Duodenal mucosa (tissue), 2 donors: Measurements from ENCODE around the gene ZBTB8A.

Experiments used
- H3K27ac ChIP-seq: one replicate; pipeline ENCODE4 v1.7.0; 2013; ENCODE audit warnings: low read depth, low read length
- H3K27me3 ChIP-seq, 2 donors: one replicate each; pipeline ENCODE4 v1.7.0; 2013; ENCODE audit warnings: low read length in 2 of 2, control low read depth in 1 of 2; ENCODE audit not compliant: insufficient read depth in 2 of 2, control insufficient read depth in 1 of 2
- H3K36me3 ChIP-seq, 2 donors: one replicate each; pipeline ENCODE4 v1.7.0; 2013; ENCODE audit warnings: low read length in 2 of 2, control low read depth in 1 of 2; ENCODE audit not compliant: insufficient read depth in 2 of 2, control insufficient read depth in 1 of 2
- H3K4me1 ChIP-seq, 2 donors: one replicate each; pipeline ENCODE4 v1.7.0; 2013; ENCODE audit warnings: low read length in 2 of 2, control low read depth in 1 of 2; ENCODE audit not compliant: insufficient read depth in 2 of 2, control insufficient read depth in 1 of 2
- H3K4me3 ChIP-seq, 2 donors: one replicate each; pipeline ENCODE4 v1.7.0; 2013; ENCODE audit warnings: low read length in 2 of 2, low read depth in 1 of 2
- H3K9ac ChIP-seq, 2 donors: one replicate each; pipeline ENCODE4 v1.7.0; 2013; ENCODE audit warnings: low read length in 2 of 2, low read depth in 1 of 2
- H3K9me3 ChIP-seq, 2 donors: one replicate each; pipeline ENCODE4 v1.7.0; 2013; ENCODE audit warnings: low read length in 2 of 2, control low read depth in 1 of 2; ENCODE audit not compliant: control insufficient read depth in 1 of 2

The ZBTB8A gene

GRCh38 chr1:32538887-32539583 is at the start of gene ZBTB8A:
Gene ZBTB8A (plus strand): TSS chr1:32539427. CDS start chr1:32592932, 53,505 bp downstream.
- Histone ChIP-seq H3K27ac (peak within 1 kb of the TSS; percentile 54), H3K4me1 (peaks cover 9 to 16% of the 10 kb centered on the region in 2 donors), H3K27me3 (no peaks in the 10 kb centered on the region), H3K36me3 (no peaks in the 10 kb centered on the region), H3K9me3 (no peaks in the 10 kb centered on the region), H3K4me3 (peak within 1 kb of the TSS; percentile 78 to 87), H3K9ac (peak within 1 kb of the TSS; percentile 64 to 68)

DNA sequence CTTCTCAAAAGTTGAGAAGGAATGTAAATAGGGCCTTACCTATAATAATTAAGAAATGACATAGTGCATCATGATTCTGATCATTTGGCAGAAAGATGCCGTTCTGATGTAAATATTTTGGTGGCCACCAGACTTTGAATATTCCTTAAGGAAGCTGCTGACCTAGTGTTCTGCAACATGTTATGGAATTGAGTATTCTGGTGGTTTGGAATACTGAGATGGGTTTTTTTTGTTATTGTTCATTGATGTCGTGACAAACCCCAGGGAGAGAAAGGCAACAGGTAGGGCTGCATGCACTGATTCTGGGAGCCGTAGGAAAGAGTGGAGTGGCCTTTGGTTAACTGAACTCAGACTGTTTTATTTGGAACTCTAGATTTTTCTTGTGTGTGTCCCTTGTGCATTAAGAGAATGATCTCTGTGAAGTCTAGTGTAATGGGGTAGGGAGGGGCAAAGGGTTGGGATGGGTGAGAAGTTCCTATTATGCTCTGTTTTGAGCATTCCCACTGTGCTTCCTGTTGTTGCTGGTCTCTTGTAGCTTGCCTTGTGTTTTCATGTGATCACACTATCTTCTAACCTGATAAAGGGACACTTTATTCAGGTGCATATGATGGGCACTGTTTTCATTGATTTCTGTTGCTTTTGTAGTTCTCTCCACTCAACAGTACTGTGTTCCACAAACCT is 49.3 kb upstream of the ZBTB8A start:
- Histone ChIP-seq H3K9ac (no peak overlapping the region), H3K9me3 (no peaks in the 10 kb centered on the region), H3K4me3 (no peak overlapping the region), H3K27ac (no peak overlapping the region), H3K4me1 (no peaks in the 10 kb centered on the region), H3K27me3 (peaks cover 0 to 3% of the 10 kb centered on the region in 2 donors), H3K36me3 (no peaks in the 10 kb centered on the region)

DNA sequence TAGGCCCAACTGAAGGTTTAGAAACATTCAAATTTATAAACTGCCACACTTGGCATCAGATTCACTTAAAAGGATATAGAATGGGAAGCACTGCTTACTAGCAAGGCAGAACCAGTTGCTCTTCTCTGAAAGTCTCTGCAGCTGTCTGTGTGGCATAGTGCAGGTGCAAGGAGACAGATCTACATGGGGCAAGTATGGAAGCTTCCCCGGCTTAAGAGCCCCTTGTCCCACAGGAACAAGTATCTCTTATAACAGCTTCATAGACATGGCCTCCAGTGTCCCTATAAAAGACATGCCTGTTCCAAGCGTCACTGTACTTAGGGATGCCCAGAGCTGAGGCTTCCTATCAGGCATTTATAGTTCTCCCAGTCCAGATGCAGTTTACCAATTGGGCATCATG is 47.8 kb upstream of the ZBTB8A start:
- Histone ChIP-seq H3K27me3 (no peaks in the 10 kb centered on the region), H3K36me3 (no peaks in the 10 kb centered on the region), H3K9ac (no peak overlapping the region), H3K9me3 (no peaks in the 10 kb centered on the region), H3K4me3 (no peak overlapping the region), H3K4me1 (no peaks in the 10 kb centered on the region), H3K27ac (no peak overlapping the region)

- Histone ChIP-seq H3K9ac (no peak overlapping the region), H3K4me1 (no peaks in the 10 kb centered on the region), H3K36me3 (no peaks in the 10 kb centered on the region), H3K27me3 (no peaks in the 10 kb centered on the region), H3K9me3 (no peaks in the 10 kb centered on the region), H3K27ac (no peak overlapping the region), H3K4me3 (no peak overlapping the region)
Observed at GRCh38 chr1:32494196-32494595, 45.0 kb upstream of the ZBTB8A start.

DNA sequence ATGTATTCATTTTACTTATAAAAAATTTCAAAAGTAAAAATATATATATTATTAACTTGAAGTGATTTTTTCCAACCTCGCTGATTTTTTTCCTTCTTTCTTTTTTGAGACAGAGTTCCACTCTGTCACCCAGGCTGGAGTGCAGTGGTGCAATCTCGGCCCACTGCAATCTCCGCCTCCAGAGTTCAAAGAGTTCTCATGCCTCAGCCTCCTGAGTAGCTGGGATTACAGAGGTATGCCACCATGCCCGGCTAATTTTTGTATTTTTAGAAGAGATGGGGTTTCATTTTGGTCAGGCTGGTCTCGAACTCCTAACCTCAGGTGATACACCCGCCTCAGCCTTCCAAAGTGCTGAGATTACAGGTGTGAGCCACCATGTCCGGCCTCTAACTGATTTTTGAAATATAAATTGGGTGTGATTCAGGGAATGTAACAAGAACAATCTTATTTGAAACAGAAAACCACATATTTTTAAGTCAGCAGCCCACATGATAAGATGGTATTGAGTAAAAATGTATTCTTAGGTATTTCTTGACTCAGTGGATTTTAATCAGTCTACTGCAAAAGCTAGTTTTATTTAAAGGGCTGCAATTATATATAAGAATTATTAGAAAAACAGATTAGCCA is 44.4 kb upstream of the ZBTB8A start:
- Histone ChIP-seq H3K9me3 (no peaks in the 10 kb centered on the region), H3K4me1 (no peaks in the 10 kb centered on the region), H3K9ac (no peak overlapping the region), H3K36me3 (no peaks in the 10 kb centered on the region), H3K27ac (no peak overlapping the region), H3K4me3 (no peak overlapping the region), H3K27me3 (no peaks in the 10 kb centered on the region)

GRCh38 chr1:32496127-32496526 is 43.1 kb upstream of the ZBTB8A start:
- Histone ChIP-seq H3K27me3 (no peaks in the 10 kb centered on the region), H3K9me3 (no peaks in the 10 kb centered on the region), H3K9ac (no peak overlapping the region), H3K36me3 (no peaks in the 10 kb centered on the region), H3K27ac (no peak overlapping the region), H3K4me1 (peaks cover 0 to 3% of the 10 kb centered on the region in 2 donors), H3K4me3 (no peak overlapping the region)

DNA sequence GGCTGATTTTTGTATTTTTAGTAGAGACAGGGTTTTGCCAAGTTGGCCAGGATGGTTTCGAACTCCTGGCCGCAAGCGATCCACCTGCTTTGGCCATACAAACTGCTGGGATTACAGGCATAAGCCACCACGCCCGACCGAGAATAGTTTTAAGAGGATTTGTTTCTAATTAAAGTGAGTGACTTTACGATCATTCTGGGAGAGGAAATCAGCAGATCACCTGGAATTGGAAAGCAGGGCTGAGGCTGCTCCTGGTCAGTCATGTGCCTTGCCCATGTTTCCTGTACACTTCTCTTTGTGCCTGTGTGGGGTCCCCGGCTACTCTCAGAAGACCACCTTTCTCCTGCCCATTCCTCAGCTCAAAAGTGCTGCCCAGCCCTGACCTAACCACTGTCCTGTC is 40.5 kb upstream of the ZBTB8A start:
- no peak overlapping the region for H3K4me3 ChIP-seq
- H3K9me3 ChIP-seq: no peaks in the 10 kb centered on the region
- no peaks in the 10 kb centered on the region for H3K36me3 ChIP-seq
- H3K4me1 ChIP-seq: peaks cover 0 to 3% of the 10 kb centered on the region in 2 donors
- H3K9ac ChIP-seq: no peak overlapping the region
- H3K27me3 ChIP-seq: no peaks in the 10 kb centered on the region
- no peak overlapping the region for H3K27ac ChIP-seq

DNA sequence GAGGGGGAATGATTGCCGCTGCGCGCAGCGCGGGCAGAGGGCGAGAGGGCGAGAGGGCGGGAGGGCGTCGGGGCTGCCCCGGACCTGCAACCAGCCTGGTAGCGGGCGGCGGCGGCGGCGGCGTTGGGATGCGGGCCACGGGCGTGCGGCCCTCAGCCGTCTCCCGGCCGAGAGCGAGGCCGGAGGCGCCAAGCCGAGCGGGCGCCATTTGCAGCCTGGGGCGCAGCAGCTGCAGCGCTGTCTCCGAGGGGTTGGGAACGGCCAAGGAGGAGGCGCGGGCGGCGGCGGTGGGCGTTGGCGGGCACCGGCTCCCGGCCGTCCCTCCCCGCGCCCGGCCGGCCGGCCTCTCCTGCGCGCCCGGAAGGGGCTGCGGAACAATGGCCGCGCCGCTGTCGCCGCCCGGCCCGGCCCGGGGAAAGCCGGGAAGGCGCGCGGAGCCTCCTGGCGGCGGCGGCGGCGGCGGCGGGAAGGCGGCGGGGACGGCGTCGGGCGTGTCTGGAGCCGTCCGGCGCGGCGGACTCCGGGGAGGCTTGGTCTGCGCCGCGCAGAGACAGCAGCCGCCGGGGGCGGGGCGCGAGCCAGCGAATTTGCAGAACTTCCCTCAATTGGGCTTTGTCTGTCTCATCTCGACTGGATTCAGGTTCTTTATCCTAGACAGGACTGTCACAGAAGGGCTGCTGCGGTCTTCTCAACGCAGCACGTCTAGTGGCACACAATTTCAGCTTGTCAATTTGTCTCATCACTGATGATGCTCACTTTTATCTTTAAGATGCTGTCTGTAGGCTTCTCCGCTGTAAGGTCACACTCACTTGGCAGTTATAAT is 38.6 kb upstream of the ZBTB8A start:
- Histone ChIP-seq H3K27ac (peak overlapping the region; percentile 70), H3K9ac (peak overlapping the region in 1 of 2 donors; percentile 47), H3K36me3 (no peaks in the 10 kb centered on the region), H3K4me1 (peaks cover 0 to 3% of the 10 kb centered on the region in 2 donors), H3K4me3 (peak overlapping the region; percentile 55 to 76), H3K27me3 (no peaks in the 10 kb centered on the region), H3K9me3 (no peaks in the 10 kb centered on the region)

- H3K27me3 ChIP-seq: no peaks in the 10 kb centered on the region
- no peak overlapping the region for H3K9ac ChIP-seq
- H3K27ac ChIP-seq: no peak overlapping the region
Observed at GRCh38 chr1:32501865-32502264, 37.4 kb upstream of the ZBTB8A start.

More at GRCh38 chr1:32501865-32502264, 37.4 kb upstream of the ZBTB8A start:
- H3K36me3 ChIP-seq: no peaks in the 10 kb centered on the region
- H3K4me3 ChIP-seq: no peak overlapping the region
- peaks cover 0 to 3% of the 10 kb centered on the region in 2 donors for H3K4me1 ChIP-seq
- H3K9me3 ChIP-seq: no peaks in the 10 kb centered on the region
